Stimulated activated CD8-positive, alpha-beta memory T cell treated with anti-CD3 and anti-CD28 coated beads, Interleukin-4, amount 100 ng/mL, for 4 hours (primary cell): ENCODE measurements around the gene COL11A2.

Experiments used
- DNase-seq, 2 donors: peaks; one replicate each; pipeline ENCODE4 v3.0.0-alpha.2; 2020; ENCODE audit warnings: low read depth in 2 of 2, low spot score in 1 of 2

Gene COL11A2

GRCh38 chr6:33193619-33194018 lies 1.4 kb upstream of the COL11A2 start:
- no peak for DNase-seq

GRCh38 chr6:33192671-33193602 lies 670 bp upstream of the COL11A2 start:
- DNase-seq, result no peak

- no peak for DNase-seq
Observed at GRCh38 chr6:33191383-33192104, 723 bp downstream of the COL11A2 start.

GRCh38 chr6:33190504-33191107 lies 1.7 kb downstream of the COL11A2 start:
- no peak for DNase-seq

- DNase-seq, result no peak
Observed at GRCh38 chr6:33189625-33190448, 2.4 kb downstream of the COL11A2 start.

- no peak for DNase-seq
Observed at GRCh38 chr6:33189164-33189563, 3.1 kb downstream of the COL11A2 start.

- no peak for DNase-seq
Observed at GRCh38 chr6:33187809-33188208, 4.5 kb downstream of the COL11A2 start.

- DNase-seq, result no peak
Observed at GRCh38 chr6:33185654-33186187, 6.5 kb downstream of the COL11A2 start.

GRCh38 chr6:33185190-33185589 lies 7.1 kb downstream of the COL11A2 start:
- DNase-seq, result no peak

- DNase-seq, result no peak
Observed at GRCh38 chr6:33183071-33183683, 9.1 kb downstream of the COL11A2 start.

- no peak for DNase-seq
Observed at GRCh38 chr6:33181141-33181540, 11.1 kb downstream of the COL11A2 start.

- no peak for DNase-seq
Observed at GRCh38 chr6:33178755-33179475, 13.4 kb downstream of the COL11A2 start.

- no peak for DNase-seq
Observed at GRCh38 chr6:33177552-33178446, 14.5 kb downstream of the COL11A2 start.

GRCh38 chr6:33176906-33177305 lies 15.4 kb downstream of the COL11A2 start:
- DNase-seq, result no peak

- DNase-seq, result no peak
Observed at GRCh38 chr6:33175436-33176069, 16.7 kb downstream of the COL11A2 start.

- no peak for DNase-seq
Observed at GRCh38 chr6:33174784-33175183, 17.5 kb downstream of the COL11A2 start.

GRCh38 chr6:33173535-33174180 lies 18.6 kb downstream of the COL11A2 start:
- DNase-seq, result no peak
